HepG2 (cell line): ENCODE measurements around the gene SMYD5. TPM values are rescaled to one million over a fixed set of nuclear protein-coding genes. Genes with fewer than 3 reads are reported as not detected.

Source experiments
- ATAC-seq: fragments of 200-7000 bp; cut with Tn5 transposase; 3 replicates; pipeline ENCODE4 v1.9.1; 2020; ENCODE audit warnings: mild to moderate bottlenecking, moderate library complexity
- BruUV-seq: library from RNA; stranded (reverse); fragments of 400-500 nt; replicated peaks from 2 replicates; lab custom pipeline; 2021; lab: Mats Ljungman, UMichigan
- CTCF ChIA-PET: fragments of 300-600 bp; formaldehyde crosslinking; extraction: SDS; loops from one replicate; lab custom pipeline; 2021; ENCODE audit warnings: low total read pairs, inconsistent platforms, low intra/inter-chr PET ratio; lab: Yijun Ruan, JAX
- POLR2A ChIA-PET: fragments of 350-600 bp; sonication (Branson Sonifier 250); formaldehyde crosslinking; loops from one replicate; lab custom pipeline; 2020; ENCODE audit warnings: antibody characterized with exemption, inconsistent platforms; lab: Yijun Ruan, JAX
- DNase-seq: peaks from one replicate; pipeline ENCODE4 v3.0.0-alpha.2; 2015; ENCODE audit warnings: low spot score
- FAIRE-seq: peaks from 3 replicates; lab custom pipeline; 2011; peaks lifted over from hg19 to GRCh38; lab: Jason Lieb, UNC
- H2AFZ ChIP-seq: one replicate; pipeline ENCODE4 v1.6.1; 2011; ENCODE audit warnings: low read length, inconsistent platforms
- H3K27ac ChIP-seq: fragments of 300-600 bp; 3 replicates; pipeline ENCODE4 v1.8.0; 2011; ENCODE audit warnings: mixed run types, mild to moderate bottlenecking, mixed read lengths, low read length, inconsistent platforms; ENCODE audit not compliant: insufficient read depth; ENCODE audit errors: extremely low read length
- H3K27me3 ChIP-seq, 2 experiments: fragments of 200-600 bp in 1 of 2; 2 replicates in 1 of 2; 3 replicates in 1 of 2; pipeline versions ENCODE4 v1.6.0 to v1.8.0; 2011; ENCODE audit warnings: low read length in 2 of 2, mild to moderate bottlenecking in 2 of 2, moderate library complexity in 2 of 2, inconsistent platforms in 1 of 2; ENCODE audit not compliant: insufficient read depth in 2 of 2, control insufficient read depth in 1 of 2
- H3K36me3 ChIP-seq, 2 experiments: fragments of 200-600 bp in 1 of 2; replicated peaks in 1 of 2; 2 replicates in 1 of 2; 3 replicates in 1 of 2; pipeline versions ENCODE4 v1.5.1 to v1.8.0; 2011; ENCODE audit warnings: low read length in 2 of 2, inconsistent platforms in 1 of 2; ENCODE audit not compliant: insufficient read depth in 2 of 2, control insufficient read depth in 1 of 2
- H3K4me1 ChIP-seq: 2 replicates; pipeline ENCODE4 v1.5.1; 2012; ENCODE audit warnings: low read length, inconsistent platforms; ENCODE audit not compliant: insufficient read depth
- H3K4me2 ChIP-seq: 2 replicates; pipeline ENCODE4 v1.6.0; 2011; ENCODE audit warnings: low read depth, low read length, inconsistent platforms
- H3K4me3 ChIP-seq, 3 experiments: fragments of 200-600 bp in 1 of 3; sonication (generic), shearing (Covaris generic) in 1 of 3; replicated peaks in 1 of 3; 2 replicates each; pipeline ENCODE4 v1.5.1; 2011 to 2016; ENCODE audit warnings: low read length in 3 of 3, inconsistent platforms in 2 of 3, low read depth in 2 of 3, mild to moderate bottlenecking in 2 of 3, control low read depth in 1 of 3, mixed read lengths in 1 of 3; ENCODE audit not compliant: insufficient read depth in 1 of 3
- H3K79me2 ChIP-seq: one replicate; pipeline ENCODE4 v1.6.1; 2011; ENCODE audit warnings: low read length, inconsistent platforms; ENCODE audit not compliant: insufficient read depth
- H3K9ac ChIP-seq: 2 replicates; pipeline ENCODE4 v1.6.0; 2011; ENCODE audit warnings: mild to moderate bottlenecking, low read depth, low read length, inconsistent platforms; ENCODE audit not compliant: insufficient read depth
- H3K9me3 ChIP-seq: 2 replicates; pipeline ENCODE4 v1.5.1; 2012; ENCODE audit warnings: mild to moderate bottlenecking, low read length
- H4K20me1 ChIP-seq: 2 replicates; pipeline ENCODE4 v1.6.0; 2011; ENCODE audit warnings: inconsistent platforms, mild to moderate bottlenecking, low read length, moderate library complexity; ENCODE audit not compliant: insufficient read depth
- AGO2 ChIP-seq: fragments of 200-400 bp; formaldehyde crosslinking; optimal IDR thresholded peaks from 2 replicates; pipeline ENCODE3; 2017; ENCODE audit warnings: mild to moderate bottlenecking, low read depth, low read length, moderate library complexity
- ATF7 ChIP-seq, 2 experiments: fragments of 450-650 bp in 1 of 2; sonication (generic) in 1 of 2; formaldehyde crosslinking in 1 of 2; IDR thresholded peaks; 2 replicates each; pipeline versions ENCODE4 v1.4.0 to v1.6.1; 2016 to 2020; ENCODE audit warnings: antibody characterized with exemption in 1 of 2, mild to moderate bottlenecking in 1 of 2, missing genetic modification reagents in 1 of 2
- CBX5 ChIP-seq: sonication (generic); formaldehyde crosslinking; IDR thresholded peaks from 2 replicates; pipeline ENCODE4 v1.4.0; 2020; ENCODE audit warnings: missing genetic modification reagents, borderline replicate concordance
- CEBPB ChIP-seq: IDR thresholded peaks from 2 replicates; pipeline ENCODE4 v1.6.1; 2011; ENCODE audit warnings: low read depth, low read length, improper control_type of control experiment, borderline replicate concordance
- E2F5 ChIP-seq: sonication (generic); formaldehyde crosslinking; conservative IDR thresholded peaks from 2 replicates; pipeline ENCODE4 v1.4.0; 2020; ENCODE audit warnings: missing genetic modification reagents
- FOXA1 ChIP-seq, 2 experiments: fragments of 450-650 bp in 1 of 2; sonication (generic) in 1 of 2; formaldehyde crosslinking in 1 of 2; IDR thresholded peaks; 2 replicates each; pipeline versions ENCODE4 v1.4.0 to v1.6.1; 2016 to 2020; ENCODE audit warnings: missing genetic modification reagents in 1 of 2
- HNRNPH1 ChIP-seq: fragments of 200-400 bp; formaldehyde crosslinking; optimal IDR thresholded peaks from 2 replicates; pipeline ENCODE3; 2017; ENCODE audit warnings: mild to moderate bottlenecking, low read depth, low read length
- MEIS1 ChIP-seq: sonication (generic); formaldehyde crosslinking; IDR thresholded peaks from 2 replicates; pipeline ENCODE4 v1.9.0; 2021; ENCODE audit warnings: mild to moderate bottlenecking, missing genetic modification reagents, moderate library complexity, borderline replicate concordance
- NFE2L2 ChIP-seq: fragments of 150-350 bp; IDR thresholded peaks from 2 replicates; pipeline ENCODE4 v1.6.1; 2014; ENCODE audit warnings: low read length
- PATZ1 ChIP-seq: sonication (generic); formaldehyde crosslinking; IDR thresholded peaks from 2 replicates; pipeline ENCODE4 v1.4.0; 2020; ENCODE audit warnings: missing genetic modification reagents
- ZNF331 ChIP-seq: sonication (generic); formaldehyde crosslinking; IDR thresholded peaks from 2 replicates; pipeline ENCODE4 v1.4.0; 2020; ENCODE audit warnings: missing genetic modification reagents
- ZNF790 ChIP-seq: sonication (generic); formaldehyde crosslinking; IDR thresholded peaks from 2 replicates; pipeline ENCODE4 v1.8.0; 2022; ENCODE audit warnings: missing genetic modification reagents, mild to moderate bottlenecking, borderline replicate concordance
- WGBS: methylation state at CpG from one replicate; pipeline ENCODE4 v1.1.6; 2017; ENCODE audit warnings: low lambda C conversion rate; 5-methylcytosine and 5-hydroxymethylcytosine counted together
- in situ Hi-C: cut with HindIII; loops from 2 replicates; pipeline ENCODE4 v1.10.0; 2017; ENCODE audit warnings: low pct_unique_long_range_greater_than_20kb; ENCODE audit not compliant: extremely low pct_ligation_motif_present
- intact Hi-C: fragments of 100-400 bp; cut with micrococcal nuclease; formaldehyde crosslinking; loops from one replicate; pipeline ENCODE4 v1.10.0; 2022; ENCODE audit not compliant: unreplicated experiment
- polyA plus RNA-seq, 8 experiments: library from polyadenylated mRNA; depleted of rRNA in 3 of 8; stranded (reverse) in 7 of 8; unstranded in 1 of 8; fragments of >200 nt; fragmentation: Illumina TruSeq in 4 of 8; extraction: Trizol in 4 of 8; gene quantifications; 2 replicates each; pipeline versions ENCODE4 v1.2.1 to v1.2.3, GENCODE V29; 2011 to 2016; ENCODE audit warnings: low read depth in 4 of 8, missing spikeins in 1 of 8, mixed read lengths in 1 of 8; ENCODE audit not compliant: insufficient read depth in 1 of 8
- total RNA-seq, 5 experiments: library from RNA; depleted of rRNA; stranded (reverse); fragments of >200 nt; fragmentation: Illumina TruSeq; extraction: Trizol; gene quantifications; 2 replicates each; pipeline ENCODE4 v1.2.3, GENCODE V29; 2016; ENCODE audit warnings: low read depth in 1 of 5
- TF ChIP-seq, protein P1 (sequence below): IDR thresholded peaks from 2 replicates; pipeline ENCODE4 v1.6.1; 2016; ENCODE audit warnings: missing compliant biosample characterization, missing genetic modification reagents, borderline replicate concordance

The SMYD5 gene
- total and polyA plus RNA-seq, 2 of the 13 experiments (the other 11 are each of a cell fraction or from before 2014, with no cell fraction given), result 55.8 to 70.4 TPM

- ChIA-PET POLR2A (no interaction called here), CTCF (no interaction called here)
- FAIRE-seq, result no peak
- H3K4me1 ChIP-seq, result peaks cover 51% of the 10 kb centered on the region
- H3K9ac ChIP-seq, result no peak overlapping the region
- TF ChIP-seq MEIS1 (CRISPR knock-in tag) (no peak), ZNF331 (no peak), HNRNPH1 (no peak), AGO2 (peak; percentile 13), ATF7 (IDR thresholded peaks at IDR 0.05) (peak; percentile 46), ATF7 (CRISPR knock-in tag; IDR thresholded peaks at IDR 0.05) (no peak)
- no peaks in the 10 kb centered on the region for H4K20me1 ChIP-seq
- intact Hi-C loops (loop anchor here (5.0 kb wide), 2 partner anchors 87 to 102 kb away; no protein-coding TSS in a partner anchor), in situ Hi-C loops (no loop called here)
- 89% methylated on average over 15 of the region's 15 CpGs for WGBS
- no peak overlapping the region for H3K4me3 ChIP-seq
- no peak overlapping the region for H2AFZ ChIP-seq
- H3K9me3 ChIP-seq, result no peaks in the 10 kb centered on the region
- no peaks in the 10 kb centered on the region for H3K27me3 ChIP-seq
- peaks cover 2 to 5% of the 10 kb centered on the region in 2 experiments; a peak in 4 of 5 replicates for H3K36me3 ChIP-seq
- ATAC-seq, result no peak
- no peak overlapping the region for H3K4me2 ChIP-seq
- H3K79me2 ChIP-seq, result no peaks in the 10 kb centered on the region
- DNase-seq, result no peak
- BruUV-seq, result no TSS peak
- peak overlapping the region; percentile 70 for H3K27ac ChIP-seq
Measured at GRCh38 chr2:73264332-73264606, 50.2 kb downstream of the SMYD5 start.

DNA sequence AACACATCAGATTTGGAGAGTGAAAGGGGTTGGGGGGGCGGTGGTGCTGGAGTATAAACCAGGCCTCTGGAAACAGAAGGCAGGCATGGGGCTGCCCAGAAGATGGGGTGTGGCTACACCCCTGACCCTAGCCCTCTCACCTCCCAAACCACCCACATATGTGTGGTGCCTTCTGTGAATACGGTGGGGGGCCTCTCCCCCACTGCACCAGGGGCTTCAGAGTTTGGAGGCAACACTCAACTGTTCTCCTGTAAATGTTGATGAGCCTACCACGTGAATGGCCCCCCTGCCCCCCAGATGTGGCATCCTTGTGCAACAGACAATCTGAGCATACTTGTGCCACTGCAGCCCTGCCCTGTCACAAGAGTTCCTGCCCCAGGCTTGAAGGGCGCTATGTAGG is 50.7 kb downstream of the SMYD5 start:
- Histone ChIP-seq H2AFZ (no peak overlapping the region), H3K9me3 (no peaks in the 10 kb centered on the region), H3K79me2 (no peaks in the 10 kb centered on the region), H3K4me1 (peaks cover 50% of the 10 kb centered on the region), H3K27ac (no peak overlapping the region), H3K4me3 (no peak overlapping the region), H3K36me3 (peaks cover 0 to 5% of the 10 kb centered on the region in 2 experiments; a peak in 4 of 5 replicates), H3K27me3 (no peaks in the 10 kb centered on the region), H3K4me2 (no peak overlapping the region), H3K9ac (no peak overlapping the region), H4K20me1 (no peaks in the 10 kb centered on the region)
- ATAC-seq, result no peak
- 92% methylated on average over 4 of the region's 4 CpGs for WGBS
- in situ Hi-C loops, result no loop called here
- intact Hi-C loops, result loop anchor here (5.0 kb wide), 2 partner anchors 87 to 102 kb away; no protein-coding TSS in a partner anchor
- POLR2A ChIA-PET, result no interaction called here
- no peak for DNase-seq
- BruUV-seq, result no TSS peak
- no peak for FAIRE-seq
- CTCF ChIA-PET, result no interaction called here
- TF ChIP-seq, protein P1, sequence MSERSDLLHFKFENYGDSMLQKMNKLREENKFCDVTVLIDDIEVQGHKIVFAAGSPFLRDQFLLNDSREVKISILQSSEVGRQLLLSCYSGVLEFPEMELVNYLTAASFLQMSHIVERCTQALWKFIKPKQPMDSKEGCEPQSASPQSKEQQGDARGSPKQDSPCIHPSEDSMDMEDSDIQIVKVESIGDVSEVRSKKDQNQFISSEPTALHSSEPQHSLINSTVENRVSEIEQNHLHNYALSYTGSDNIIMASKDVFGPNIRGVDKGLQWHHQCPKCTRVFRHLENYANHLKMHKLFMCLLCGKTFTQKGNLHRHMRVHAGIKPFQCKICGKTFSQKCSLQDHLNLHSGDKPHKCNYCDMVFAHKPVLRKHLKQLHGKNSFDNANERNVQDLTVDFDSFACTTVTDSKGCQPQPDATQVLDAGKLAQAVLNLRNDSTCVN (CRISPR knock-in tag), result no peak
- TF ChIP-seq PATZ1 (CRISPR knock-in tag) (peak; percentile 40; the same call in 1 of the 2 replicates), E2F5 (CRISPR knock-in tag) (no peak), NFE2L2 (no peak), CBX5 (CRISPR knock-in tag) (no peak), ZNF790 (CRISPR knock-in tag) (no peak), CEBPB (peak; percentile 71; the same call in 1 of the 2 replicates), FOXA1 (IDR thresholded peaks at IDR 0.05) (no peak), FOXA1 (CRISPR knock-in tag; IDR thresholded peaks at IDR 0.05) (no peak)
